SKM-1 treated with dmso at 0.1 percent for 144 hours (cell line): ENCODE results near the gene SPATA31A6.
"Not testable (repeated sequence)": the region's sequence is repeated elsewhere in the genome, so short reads cannot be mapped to it uniquely, and the experiment has no call there.

Experiments
- DNase-seq: peaks from one replicate; lab custom pipeline; 2025; ENCODE audit not compliant: unreplicated experiment; lab: John Stamatoyannopoulos, UW

Gene SPATA31A6

GRCh38 chr9:42183359-42183758 lies at the start of gene SPATA31A6:
TSS of gene SPATA31A6 (plus strand) at chr9:42183659. CDS start at chr9:42183688, 29 bp downstream.
- not testable (repeated sequence) for DNase-seq

GRCh38 chr9:42160299-42160698 lies 23.2 kb upstream of the SPATA31A6 start:
- not testable (repeated sequence) for DNase-seq

- DNase-seq = not testable (repeated sequence)
These were observed 36.4 kb downstream of the SPATA31A6 start for GRCh38 chr9:42219861-42220260.

- not testable (repeated sequence) for DNase-seq
These were observed 39.8 kb downstream of the SPATA31A6 start for GRCh38 chr9:42223230-42223629.

GRCh38 chr9:42233031-42233430 lies 49.6 kb downstream of the SPATA31A6 start:
- not testable (repeated sequence) for DNase-seq

GRCh38 chr9:42234610-42235009 lies 51.2 kb downstream of the SPATA31A6 start:
- DNase-seq = not testable (repeated sequence)

GRCh38 chr9:42235352-42235991 lies 52.0 kb downstream of the SPATA31A6 start:
- DNase-seq = not testable (repeated sequence)

- DNase-seq = not testable (repeated sequence)
These were observed 52.6 kb downstream of the SPATA31A6 start for GRCh38 chr9:42236097-42236496.

- DNase-seq = not testable (repeated sequence)
These were observed 53.9 kb downstream of the SPATA31A6 start for GRCh38 chr9:42237381-42237780.

GRCh38 chr9:42238862-42239261 lies 55.4 kb downstream of the SPATA31A6 start:
- DNase-seq = not testable (repeated sequence)
